GM12878 (cell line): Measurements from ENCODE around the gene PATJ. TPM values are rescaled to one million over a fixed set of nuclear protein-coding genes. Genes with fewer than 3 reads are reported as not detected.

ENCODE experiments used
- ATAC-seq: fragments of 200-7000 bp; cut with Tn5 transposase; 3 replicates; pipeline ENCODE4 v1.9.1; 2020; ENCODE audit warnings: mild to moderate bottlenecking, moderate library complexity
- BruUV-seq: library from RNA; stranded (reverse); fragments of 400-500 nt; replicated peaks from 2 replicates; lab custom pipeline; 2021; lab: Mats Ljungman, UMichigan
- CTCF ChIA-PET: fragments of 300-600 bp; sonication (Branson Sonifier 250); formaldehyde crosslinking; extraction: SDS; loops from one replicate; lab custom pipeline; 2021; ENCODE audit warnings: inconsistent platforms; lab: Yijun Ruan, JAX
- POLR2A ChIA-PET: fragments of 350-600 bp; formaldehyde crosslinking; extraction: SDS; loops from one replicate; lab custom pipeline; 2021; ENCODE audit warnings: inconsistent platforms; lab: Charles Lee
- RAD21 ChIA-PET: fragments of 300-600 bp; sonication (Branson Sonifier 250); formaldehyde crosslinking; loops from one replicate; lab custom pipeline; 2023; ENCODE audit warnings: antibody characterized with exemption; ENCODE audit not compliant: unreplicated experiment; lab: Charles Lee
- SMC1A ChIA-PET: fragments of 300-600 bp; sonication (Branson Sonifier 250); formaldehyde crosslinking; loops from one replicate; lab custom pipeline; 2023; ENCODE audit not compliant: unreplicated experiment, uncharacterized antibody; lab: Charles Lee
- DNase-seq: peaks from one replicate; pipeline ENCODE4 v3.0.0-alpha.2; 2011; ENCODE audit warnings: low read depth, low spot score
- FAIRE-seq: peaks from 3 replicates; lab custom pipeline; 2011; peaks lifted over from hg19 to GRCh38; lab: Jason Lieb, UNC
- H2AFZ ChIP-seq: 2 replicates; pipeline ENCODE4 v1.6.0; 2011; ENCODE audit warnings: low read depth, low read length, control low read depth; ENCODE audit not compliant: control insufficient read depth
- H3K27ac ChIP-seq: 2 replicates; pipeline ENCODE4 v1.5.1; 2011; ENCODE audit warnings: control low read depth; ENCODE audit not compliant: control insufficient read depth, insufficient read depth
- H3K27me3 ChIP-seq, 2 experiments: replicated peaks in 1 of 2; 2 replicates each; pipeline versions ENCODE4 v1.6.0 to v1.6.1; 2011; ENCODE audit warnings: low read length in 1 of 2; ENCODE audit not compliant: control insufficient read depth in 2 of 2, insufficient read depth in 2 of 2
- H3K36me3 ChIP-seq, 2 experiments: 2 replicates each; pipeline ENCODE4 v1.5.1; 2011; ENCODE audit warnings: low read length in 1 of 2; ENCODE audit not compliant: control insufficient read depth in 2 of 2, insufficient read depth in 2 of 2
- H3K4me1 ChIP-seq: 2 replicates; pipeline ENCODE4 v1.6.1; 2011; ENCODE audit warnings: mild to moderate bottlenecking, low read length, moderate library complexity, mixed read lengths; ENCODE audit not compliant: control insufficient read depth, insufficient read depth
- H3K4me2 ChIP-seq: 2 replicates; pipeline ENCODE4 v1.6.0; 2011; ENCODE audit warnings: control low read depth; ENCODE audit not compliant: control insufficient read depth, insufficient read depth
- H3K4me3 ChIP-seq: fragments of 200-600 bp; sonication (generic); 2 replicates; pipeline ENCODE4 v1.5.1; 2016
- H3K79me2 ChIP-seq: 2 replicates; pipeline ENCODE4 v1.6.0; 2011; ENCODE audit warnings: low read length; ENCODE audit not compliant: control insufficient read depth, insufficient read depth
- H3K9ac ChIP-seq: 2 replicates; pipeline ENCODE4 v1.8.0; 2011; ENCODE audit warnings: low read length, control low read depth, mixed read lengths; ENCODE audit not compliant: control insufficient read depth, insufficient read depth
- H3K9me3 ChIP-seq: replicated peaks from 3 replicates; pipeline ENCODE4 v1.5.1; 2011; ENCODE audit warnings: mild to moderate bottlenecking, low read length; ENCODE audit not compliant: control insufficient read depth, insufficient read depth
- H4K20me1 ChIP-seq: 2 replicates; pipeline ENCODE4 v1.6.0; 2011; ENCODE audit not compliant: control insufficient read depth, insufficient read depth
- GATAD2B ChIP-seq: fragments of 450-650 bp; conservative IDR thresholded peaks from 2 replicates; pipeline ENCODE4 v1.6.1; 2017; ENCODE audit warnings: low read depth, mild to moderate bottlenecking, moderate library complexity
- HCFC1 ChIP-seq: fragments of 150-350 bp; IDR thresholded peaks from 2 replicates; pipeline ENCODE4 v1.6.1; 2014; ENCODE audit warnings: low read length
- HDGF ChIP-seq: fragments of 450-650 bp; IDR thresholded peaks from 2 replicates; pipeline ENCODE4 v1.6.1; 2016; ENCODE audit warnings: antibody characterized with exemption
- KAT2A ChIP-seq: conservative IDR thresholded peaks from 2 replicates; pipeline ENCODE4 v1.6.1; 2011; ENCODE audit warnings: low read depth, low read length; ENCODE audit not compliant: control insufficient read depth
- MYC ChIP-seq: IDR thresholded peaks from 2 replicates; pipeline ENCODE4 v1.6.1; 2011; ENCODE audit warnings: mild to moderate bottlenecking, low read length, moderate library complexity, inconsistent platforms; ENCODE audit not compliant: insufficient read depth, insufficient replicate concordance, insufficient read length, severe bottlenecking
- NFIC ChIP-seq: IDR thresholded peaks from 2 replicates; pipeline ENCODE4 v1.6.1; 2012; ENCODE audit warnings: low read depth, mild to moderate bottlenecking, inconsistent platforms, low read length, moderate library complexity
- PAX5 ChIP-seq: IDR thresholded peaks from 2 replicates; pipeline ENCODE4 v1.6.1; 2011; ENCODE audit warnings: low read depth, low read length, borderline replicate concordance
- SREBF1 ChIP-seq: IDR thresholded peaks from 2 replicates; pipeline ENCODE4 v1.6.1; 2012; ENCODE audit warnings: mild to moderate bottlenecking, low read length
- STAT1 ChIP-seq: fragments of 450-650 bp; conservative IDR thresholded peaks from 2 replicates; pipeline ENCODE4 v1.6.1; 2014; ENCODE audit warnings: antibody characterized with exemption, mild to moderate bottlenecking
- TCF3 ChIP-seq: IDR thresholded peaks from 2 replicates; pipeline ENCODE4 v1.6.1; 2012; ENCODE audit warnings: low read depth, mild to moderate bottlenecking, low read length, borderline replicate concordance; ENCODE audit not compliant: insufficient read depth
- WRNIP1 ChIP-seq: IDR thresholded peaks from 2 replicates; pipeline ENCODE4 v1.6.1; 2011; ENCODE audit warnings: low read depth, low read length, improper control_type of control experiment, borderline replicate concordance
- ZNF217 ChIP-seq: fragments of 450-650 bp; IDR thresholded peaks from 2 replicates; pipeline ENCODE4 v1.6.1; 2017; ENCODE audit warnings: antibody characterized with exemption, mild to moderate bottlenecking
- ZNF687 ChIP-seq: fragments of 450-650 bp; IDR thresholded peaks from 2 replicates; pipeline ENCODE4 v1.6.1; 2017; ENCODE audit warnings: mild to moderate bottlenecking, moderate library complexity
- WGBS: methylation state at CpG from one replicate; pipeline ENCODE4 v1.1.6; 2016; ENCODE audit warnings: low lambda C conversion rate; ENCODE audit not compliant: insufficient replicate concordance, insufficient coverage; ENCODE audit errors: missing lambda C conversion rate; 5-methylcytosine and 5-hydroxymethylcytosine counted together
- in situ Hi-C: fragments of 300-500 bp; cut with MboI; formaldehyde crosslinking; loops from 9 replicates; pipeline ENCODE4 v1.14.3; 2018; ENCODE audit warnings: mixed read lengths
- intact Hi-C: fragments of 100-400 bp; cut with micrococcal nuclease; formaldehyde crosslinking; loops from one replicate; pipeline ENCODE4 v1.14.2; 2022; ENCODE audit not compliant: unreplicated experiment
- polyA plus RNA-seq, 11 experiments: library from polyadenylated mRNA; depleted of rRNA in 4 of 11; unstranded in 6 of 11; stranded (reverse) in 5 of 11; fragments of >200 nt; fragmentation: Nextera tagmentation in 4 of 11; fragmentation: Illumina TruSeq in 1 of 11; extraction: Ambion mirVana in 4 of 11; extraction: Trizol in 1 of 11; gene quantifications; 1 replicate in 1 of 11; 2 replicates in 10 of 11; pipeline versions ENCODE4 v1.2.1 to v1.2.3, GENCODE V29; 2011 to 2016; ENCODE audit warnings: inconsistent platforms in 2 of 11, missing spikeins in 2 of 11, low read depth in 1 of 11
- total RNA-seq, 4 experiments: library from RNA; depleted of rRNA in 3 of 4; stranded (reverse); fragments of >200 nt in 3 of 4; fragmentation: Illumina TruSeq in 1 of 4; extraction: Trizol in 1 of 4; gene quantifications; 2 replicates each; pipeline versions ENCODE4 v1.2.1 to v1.2.3, GENCODE V29; 2013 to 2021

PATJ gene
- total and polyA plus RNA-seq, 10 of the 15 experiments (the other 5 are each of a cell fraction or from before 2014, with no cell fraction given): 2.8 to 13.9 (median 6.9) TPM

- no peaks in the 10 kb centered on the region for H3K4me1 ChIP-seq
- 79% methylated on average over 1 of the region's 1 CpG for WGBS
- TF ChIP-seq GATAD2B: no peak
- TF ChIP-seq ZNF687: no peak
- TF ChIP-seq TCF3: no peak
- no peak for TF ChIP-seq STAT1
- TF ChIP-seq MYC: no peak
- no peak for TF ChIP-seq HCFC1
- no peak for TF ChIP-seq PAX5
- no peak for TF ChIP-seq WRNIP1
- TF ChIP-seq SREBF1: no peak
- no peak for TF ChIP-seq KAT2A
- no peak for TF ChIP-seq HDGF
- no peak for TF ChIP-seq NFIC
- TF ChIP-seq ZNF217: no peak
- H3K27ac ChIP-seq: no peak overlapping the region
- no peak for FAIRE-seq
- no peak for DNase-seq
- no peaks in the 10 kb centered on the region for H3K27me3 ChIP-seq
- H2AFZ ChIP-seq: no peak overlapping the region
- H3K36me3 ChIP-seq: no peaks in the 10 kb centered on the region
- H4K20me1 ChIP-seq: no peaks in the 10 kb centered on the region
- intact Hi-C loops (loop anchor here (10.0 kb wide), 1 partner anchor 61 kb away; no protein-coding TSS in a partner anchor), in situ Hi-C loops (no loop called here)
- H3K9me3 ChIP-seq: no peaks in the 10 kb centered on the region
- RAD21 ChIA-PET: no interaction called here
- SMC1A ChIA-PET: interaction anchor here (2.1 kb wide), 1 partner anchor 12 kb away, joined by 4 read pairs; no protein-coding TSS in a partner anchor
- BruUV-seq: no TSS peak
- CTCF ChIA-PET: interaction anchor here (1.9 kb wide), 1 partner anchor 8 kb away, joined by 5 read pairs; no protein-coding TSS in a partner anchor
- no peak overlapping the region for H3K9ac ChIP-seq
- ATAC-seq: no peak
- no peak overlapping the region for H3K4me3 ChIP-seq
- no peak overlapping the region for H3K4me2 ChIP-seq
- POLR2A ChIA-PET: no interaction called here
- H3K79me2 ChIP-seq: no peaks in the 10 kb centered on the region
Observed at GRCh38 chr1:61995641-61996040, 253.4 kb downstream of the PATJ start.
